EL (cell line): ENCODE measurements around the gene DUSP5.

Experiments used
- DNase-seq: peaks from one replicate; pipeline ENCODE4 v3.0.0-alpha.2; 2016

DUSP5 gene

GRCh38 chr10:110548002-110548401 is 50.3 kb downstream of the DUSP5 start:
- no peak for DNase-seq

- no peak for DNase-seq
These were observed 51.5 kb downstream of the DUSP5 start for GRCh38 chr10:110549211-110549610.

- DNase-seq = no peak
These were observed 56.2 kb downstream of the DUSP5 start for GRCh38 chr10:110553905-110554304.

- no peak for DNase-seq
These were observed 58.6 kb downstream of the DUSP5 start for GRCh38 chr10:110556296-110556695.

GRCh38 chr10:110556969-110557601 is 59.4 kb downstream of the DUSP5 start:
- DNase-seq = peak; percentile 61

GRCh38 chr10:110558041-110558440 is 60.3 kb downstream of the DUSP5 start:
- no peak for DNase-seq

- no peak for DNase-seq
These were observed 62.3 kb downstream of the DUSP5 start for GRCh38 chr10:110560012-110560411.
